ENCODE measurements around the gene PRRX2.

PRRX2 gene

GRCh38 chr9:129624947-129625346 is 40.5 kb upstream of the PRRX2 start:
- peak overlapping the region; percentile 84 for H3K4me3 ChIP-seq (ENCODE audit: low read length)
- H3K9me2 ChIP-seq (replicated peaks; ENCODE audit: control insufficient read depth, low read length), result no peaks in the 10 kb centered on the region
- H3K4me1 ChIP-seq (ENCODE audit: control insufficient read depth, low read length), result peaks cover 38% of the 10 kb centered on the region
- peaks cover 16% of the 10 kb centered on the region for H3K27me3 ChIP-seq (ENCODE audit: control insufficient read depth, low read length)
- H3K36me3 ChIP-seq (ENCODE audit: control insufficient read depth, low read length), result peaks cover 39% of the 10 kb centered on the region
- peak overlapping the region; percentile 84 for H3K27ac ChIP-seq (ENCODE audit: low read depth, low read length)
- peaks cover 9% of the 10 kb centered on the region for H3F3A ChIP-seq (ENCODE audit: control insufficient read depth, insufficient read depth)
- TF ChIP-seq EZH2phosphoT487 (IDR thresholded peaks at IDR 0.05; ENCODE audit: borderline replicate concordance, low read length) (no peak), CTCF (IDR thresholded peaks at IDR 0.05; ENCODE audit: low read depth, low read length, poor library complexity, severe bottlenecking) (no peak)
- H3K79me2 ChIP-seq (ENCODE audit: control insufficient read depth, low read length), result peaks cover 40% of the 10 kb centered on the region
- peak overlapping the region; percentile 85 for H3K4me2 ChIP-seq (ENCODE audit: low read length)
- H3K9me3 ChIP-seq (ENCODE audit: control insufficient read depth, insufficient read depth, low read length), result no peaks in the 10 kb centered on the region
- peaks cover 24% of the 10 kb centered on the region for H4K20me1 ChIP-seq (ENCODE audit: control insufficient read depth, insufficient read depth, low read depth, low read length)

- Histone ChIP-seq H3K4me3 (ENCODE audit: low read length) (peak within 1 kb of the TSS; percentile 84), H3K36me3 (ENCODE audit: control insufficient read depth, low read length) (peaks cover 48% of the 10 kb centered on the region), H3K79me2 (ENCODE audit: control insufficient read depth, low read length) (peaks cover 52% of the 10 kb centered on the region), H3K9me2 (replicated peaks; ENCODE audit: control insufficient read depth, low read length) (no peaks in the 10 kb centered on the region), H3K4me1 (ENCODE audit: control insufficient read depth, low read length) (peaks cover 38% of the 10 kb centered on the region), H3K27me3 (ENCODE audit: control insufficient read depth, low read length) (peaks cover 4% of the 10 kb centered on the region), H3F3A (ENCODE audit: control insufficient read depth, insufficient read depth) (peaks cover 9% of the 10 kb centered on the region), H3K27ac (ENCODE audit: low read depth, low read length) (peak within 1 kb of the TSS; percentile 84), H3K4me2 (ENCODE audit: low read length) (peak within 1 kb of the TSS; percentile 85), H4K20me1 (ENCODE audit: control insufficient read depth, insufficient read depth, low read depth, low read length) (peaks cover 30% of the 10 kb centered on the region), H3K9me3 (ENCODE audit: control insufficient read depth, insufficient read depth, low read length) (no peaks in the 10 kb centered on the region)
- TF ChIP-seq CTCF (IDR thresholded peaks at IDR 0.05; ENCODE audit: low read depth, low read length, poor library complexity, severe bottlenecking) (no peak), EZH2phosphoT487 (IDR thresholded peaks at IDR 0.05; ENCODE audit: borderline replicate concordance, low read length) (no peak)
Observed at GRCh38 chr9:129626079-129626624, 39.3 kb upstream of the PRRX2 start, which contains the start of gene NTMT1. Gene NTMT1 (plus strand): TSS chr9:129626163. CDS start chr9:129632704, 6,541 bp downstream.

GRCh38 chr9:129626625-129627284 is 38.7 kb upstream of the PRRX2 start:
- peaks cover 54% of the 10 kb centered on the region for H3K36me3 ChIP-seq (ENCODE audit: control insufficient read depth, low read length)
- H3K79me2 ChIP-seq (ENCODE audit: control insufficient read depth, low read length), result peaks cover 58% of the 10 kb centered on the region
- H3F3A ChIP-seq (ENCODE audit: control insufficient read depth, insufficient read depth), result peaks cover 9% of the 10 kb centered on the region
- H3K4me3 ChIP-seq (ENCODE audit: low read length), result peak overlapping the region; percentile 84
- peaks cover 34% of the 10 kb centered on the region for H4K20me1 ChIP-seq (ENCODE audit: control insufficient read depth, insufficient read depth, low read depth, low read length)
- TF ChIP-seq EZH2phosphoT487 (IDR thresholded peaks at IDR 0.05; ENCODE audit: borderline replicate concordance, low read length) (no peak), CTCF (IDR thresholded peaks at IDR 0.05; ENCODE audit: low read depth, low read length, poor library complexity, severe bottlenecking) (no peak)
- H3K27ac ChIP-seq (ENCODE audit: low read depth, low read length), result peak overlapping the region; percentile 84
- no peaks in the 10 kb centered on the region for H3K9me2 ChIP-seq (replicated peaks; ENCODE audit: control insufficient read depth, low read length)
- no peaks in the 10 kb centered on the region for H3K9me3 ChIP-seq (ENCODE audit: control insufficient read depth, insufficient read depth, low read length)
- peak overlapping the region; percentile 85 for H3K4me2 ChIP-seq (ENCODE audit: low read length)
- peaks cover 38% of the 10 kb centered on the region for H3K4me1 ChIP-seq (ENCODE audit: control insufficient read depth, low read length)
- H3K27me3 ChIP-seq (ENCODE audit: control insufficient read depth, low read length), result peaks cover under 1% of the 10 kb centered on the region; the same call in 1 of the 2 replicates

Data from DOHH2 (cell line).